NT2/D1 (cell line): ENCODE measurements around the gene EML4.

Experiments used
- SUZ12 ChIP-seq: IDR thresholded peaks from 2 replicates; pipeline ENCODE4 v1.6.1; 2011; ENCODE audit not compliant: insufficient read length, insufficient read depth; ENCODE audit errors: extremely low read depth
- ZNF274 ChIP-seq: IDR thresholded peaks from 2 replicates; pipeline ENCODE4 v1.6.1; 2011; ENCODE audit warnings: mild to moderate bottlenecking, low read depth, low read length

DNA sequence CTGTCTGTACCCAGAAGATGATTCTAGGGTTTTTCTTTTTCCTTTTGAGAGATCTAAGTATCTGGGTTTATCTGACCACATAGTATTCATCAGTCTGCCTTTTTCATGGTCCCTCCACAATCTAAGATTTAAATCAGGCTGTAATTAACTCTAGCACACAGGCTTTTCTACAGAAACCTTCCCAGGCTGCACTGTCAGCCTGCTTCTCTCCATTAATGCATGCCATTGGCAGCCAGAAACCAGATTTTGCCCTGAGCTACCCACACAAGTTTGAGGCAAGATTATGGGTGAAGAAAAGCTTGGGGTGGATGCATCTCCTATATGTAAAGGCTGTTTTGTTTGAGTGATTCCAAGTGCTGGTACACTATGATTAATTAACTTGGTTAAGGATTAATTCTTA is 45.7 kb upstream of the EML4 start:
- TF ChIP-seq ZNF274 (no peak), SUZ12 (no peak)
